ENCODE measurements around the gene UGDH.
"Not testable (repeated sequence)": the region's sequence is repeated elsewhere in the genome, so short reads cannot be mapped to it uniquely, and the experiment has no call there.

The UGDH gene

DNA sequence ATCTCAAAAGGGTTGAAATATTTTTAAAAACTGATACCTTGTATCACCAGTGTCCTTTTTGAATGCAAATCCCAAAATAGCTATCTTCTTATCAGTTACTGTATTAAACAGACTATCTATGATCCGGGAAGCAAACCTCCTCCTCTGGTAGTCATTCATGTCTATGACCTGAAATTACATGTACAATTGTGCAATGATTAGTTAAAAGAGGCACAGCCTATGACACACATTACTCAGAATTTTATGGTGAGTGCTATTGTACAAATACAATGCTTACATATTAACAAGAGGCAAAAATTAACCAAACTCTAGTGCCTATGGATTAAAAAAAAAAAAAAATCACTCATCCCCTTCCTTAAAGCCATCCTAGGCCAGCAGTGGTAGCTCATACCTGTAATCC, 21.7 kb downstream of the UGDH start:
- DNase-seq (ENCODE audit: low read depth), result no peak
- TF ChIP-seq, protein P1, sequence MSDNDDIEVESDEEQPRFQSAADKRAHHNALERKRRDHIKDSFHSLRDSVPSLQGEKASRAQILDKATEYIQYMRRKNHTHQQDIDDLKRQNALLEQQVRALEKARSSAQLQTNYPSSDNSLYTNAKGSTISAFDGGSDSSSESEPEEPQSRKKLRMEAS (IDR thresholded peaks at IDR 0.05; ENCODE audit: low read depth, low read length), result no peak
- TF ChIP-seq POLR2A (IDR thresholded peaks at IDR 0.05; ENCODE audit: extremely low read depth, insufficient read length) (no peak), MYC (IDR thresholded peaks at IDR 0.05; ENCODE audit: low read depth, low read length) (no peak)
- TF ChIP-seq, protein P2, sequence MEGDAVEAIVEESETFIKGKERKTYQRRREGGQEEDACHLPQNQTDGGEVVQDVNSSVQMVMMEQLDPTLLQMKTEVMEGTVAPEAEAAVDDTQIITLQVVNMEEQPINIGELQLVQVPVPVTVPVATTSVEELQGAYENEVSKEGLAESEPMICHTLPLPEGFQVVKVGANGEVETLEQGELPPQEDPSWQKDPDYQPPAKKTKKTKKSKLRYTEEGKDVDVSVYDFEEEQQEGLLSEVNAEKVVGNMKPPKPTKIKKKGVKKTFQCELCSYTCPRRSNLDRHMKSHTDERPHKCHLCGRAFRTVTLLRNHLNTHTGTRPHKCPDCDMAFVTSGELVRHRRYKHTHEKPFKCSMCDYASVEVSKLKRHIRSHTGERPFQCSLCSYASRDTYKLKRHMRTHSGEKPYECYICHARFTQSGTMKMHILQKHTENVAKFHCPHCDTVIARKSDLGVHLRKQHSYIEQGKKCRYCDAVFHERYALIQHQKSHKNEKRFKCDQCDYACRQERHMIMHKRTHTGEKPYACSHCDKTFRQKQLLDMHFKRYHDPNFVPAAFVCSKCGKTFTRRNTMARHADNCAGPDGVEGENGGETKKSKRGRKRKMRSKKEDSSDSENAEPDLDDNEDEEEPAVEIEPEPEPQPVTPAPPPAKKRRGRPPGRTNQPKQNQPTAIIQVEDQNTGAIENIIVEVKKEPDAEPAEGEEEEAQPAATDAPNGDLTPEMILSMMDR (IDR thresholded peaks at IDR 0.05; ENCODE audit: low read depth, low read length), result no peak
- no peak overlapping the region for H3K4me3 ChIP-seq (ENCODE audit: low read depth, low read length)

DNA sequence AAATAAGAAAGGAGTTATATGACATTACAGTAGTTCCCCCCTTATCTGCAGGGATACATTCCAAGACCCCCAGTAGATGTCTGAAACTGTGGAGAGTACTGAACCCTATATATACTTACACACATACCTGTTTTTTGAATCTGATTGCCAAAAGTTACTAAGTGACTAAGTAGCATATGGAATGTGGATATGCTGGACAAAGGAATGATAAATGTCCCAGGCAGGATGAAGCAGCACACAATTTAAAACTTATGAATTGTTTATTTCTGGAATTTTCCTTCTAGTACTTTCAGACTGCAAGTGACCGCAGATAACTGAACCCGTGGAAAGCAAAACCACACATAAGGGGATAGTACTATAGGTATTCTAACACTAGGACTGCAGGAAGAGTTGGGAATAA, 22.7 kb downstream of the UGDH start:
- no peak overlapping the region for H3K4me3 ChIP-seq (ENCODE audit: low read depth, low read length)
- no peak for DNase-seq (ENCODE audit: low read depth)
- TF ChIP-seq, protein P2 (IDR thresholded peaks at IDR 0.05; ENCODE audit: low read depth, low read length), result no peak
- TF ChIP-seq POLR2A (IDR thresholded peaks at IDR 0.05; ENCODE audit: extremely low read depth, insufficient read length) (no peak), MYC (IDR thresholded peaks at IDR 0.05; ENCODE audit: low read depth, low read length) (no peak)
- TF ChIP-seq, protein P1 (IDR thresholded peaks at IDR 0.05; ENCODE audit: low read depth, low read length), result no peak

DNA sequence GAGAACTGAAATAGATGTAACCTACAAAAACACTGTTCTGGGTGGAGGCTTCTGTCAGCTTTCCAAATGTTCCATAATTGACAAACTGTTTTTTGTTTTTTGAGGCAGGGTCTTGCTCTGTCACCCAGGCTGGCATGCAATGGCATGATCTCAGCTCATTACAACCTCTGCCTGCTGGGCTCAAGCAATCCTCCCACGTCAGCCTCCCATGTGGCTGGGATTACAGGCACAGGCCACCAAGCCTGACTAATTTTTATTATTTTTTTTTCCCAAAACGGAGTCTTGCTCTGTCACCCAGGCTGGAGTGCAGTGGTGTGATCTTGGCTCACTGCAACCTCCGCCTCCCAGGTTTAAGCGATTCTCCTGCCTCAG, 24.6 kb downstream of the UGDH start:
- not testable (repeated sequence) for DNase-seq (ENCODE audit: low read depth); H3K4me3 ChIP-seq (ENCODE audit: low read depth, low read length)

DNA sequence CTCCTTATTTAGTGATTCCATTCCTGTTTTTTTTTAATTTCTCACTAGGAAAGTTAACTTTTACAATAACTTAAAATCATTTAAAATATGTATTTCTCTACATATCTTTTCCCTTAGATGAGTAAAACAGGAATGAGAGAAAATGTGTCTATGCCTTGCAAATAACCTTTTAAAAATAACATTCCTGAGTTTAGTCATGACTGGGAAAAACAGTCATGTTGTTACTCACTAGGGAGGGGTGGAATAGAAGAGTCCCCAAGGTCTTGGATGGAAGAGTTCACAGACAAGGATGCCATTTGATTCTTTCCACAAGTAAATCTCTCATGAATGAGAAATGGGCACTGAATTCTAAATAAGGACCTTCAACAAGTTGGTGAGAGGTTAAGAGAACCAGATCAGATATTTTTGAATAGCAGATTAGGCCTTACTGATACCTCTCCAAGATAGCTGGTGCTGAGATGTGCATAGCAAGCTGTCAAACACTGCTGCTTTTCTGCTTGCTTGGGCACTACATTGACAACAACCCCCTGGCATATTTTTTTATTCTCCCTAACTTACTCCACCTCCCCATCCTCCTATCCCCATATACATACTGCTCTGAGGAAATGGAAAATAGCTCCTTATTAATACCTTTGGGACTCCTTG, 25.1 kb downstream of the UGDH start:
- no peak for DNase-seq (ENCODE audit: low read depth)
- H3K4me3 ChIP-seq (ENCODE audit: low read depth, low read length), result no peak overlapping the region
- TF ChIP-seq, protein P2 (IDR thresholded peaks at IDR 0.05; ENCODE audit: low read depth, low read length), result no peak
- TF ChIP-seq MYC (IDR thresholded peaks at IDR 0.05; ENCODE audit: low read depth, low read length) (no peak), POLR2A (IDR thresholded peaks at IDR 0.05; ENCODE audit: extremely low read depth, insufficient read length) (no peak)
- TF ChIP-seq, protein P1 (IDR thresholded peaks at IDR 0.05; ENCODE audit: low read depth, low read length), result no peak

DNA sequence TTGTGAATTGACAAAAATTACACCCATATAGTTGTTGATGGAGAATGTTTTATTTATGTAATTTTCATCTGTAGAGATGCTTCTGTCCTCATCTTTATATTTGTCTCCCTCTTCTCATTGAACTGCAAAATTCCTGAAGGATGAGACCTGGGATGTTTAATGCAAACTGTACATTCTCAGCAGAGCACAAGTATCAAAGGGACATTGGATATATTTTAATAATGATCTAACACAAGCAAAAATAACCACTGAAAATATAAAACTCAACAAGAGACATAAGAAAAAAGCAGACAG, 28.6 kb downstream of the UGDH start:
- TF ChIP-seq MYC (IDR thresholded peaks at IDR 0.05; ENCODE audit: low read depth, low read length) (no peak), POLR2A (IDR thresholded peaks at IDR 0.05; ENCODE audit: extremely low read depth, insufficient read length) (no peak)
- TF ChIP-seq, protein P1 (IDR thresholded peaks at IDR 0.05; ENCODE audit: low read depth, low read length), result no peak
- TF ChIP-seq, protein P2 (IDR thresholded peaks at IDR 0.05; ENCODE audit: low read depth, low read length), result no peak
- DNase-seq (ENCODE audit: low read depth), result no peak
- H3K4me3 ChIP-seq (ENCODE audit: low read depth, low read length), result no peak overlapping the region

DNA sequence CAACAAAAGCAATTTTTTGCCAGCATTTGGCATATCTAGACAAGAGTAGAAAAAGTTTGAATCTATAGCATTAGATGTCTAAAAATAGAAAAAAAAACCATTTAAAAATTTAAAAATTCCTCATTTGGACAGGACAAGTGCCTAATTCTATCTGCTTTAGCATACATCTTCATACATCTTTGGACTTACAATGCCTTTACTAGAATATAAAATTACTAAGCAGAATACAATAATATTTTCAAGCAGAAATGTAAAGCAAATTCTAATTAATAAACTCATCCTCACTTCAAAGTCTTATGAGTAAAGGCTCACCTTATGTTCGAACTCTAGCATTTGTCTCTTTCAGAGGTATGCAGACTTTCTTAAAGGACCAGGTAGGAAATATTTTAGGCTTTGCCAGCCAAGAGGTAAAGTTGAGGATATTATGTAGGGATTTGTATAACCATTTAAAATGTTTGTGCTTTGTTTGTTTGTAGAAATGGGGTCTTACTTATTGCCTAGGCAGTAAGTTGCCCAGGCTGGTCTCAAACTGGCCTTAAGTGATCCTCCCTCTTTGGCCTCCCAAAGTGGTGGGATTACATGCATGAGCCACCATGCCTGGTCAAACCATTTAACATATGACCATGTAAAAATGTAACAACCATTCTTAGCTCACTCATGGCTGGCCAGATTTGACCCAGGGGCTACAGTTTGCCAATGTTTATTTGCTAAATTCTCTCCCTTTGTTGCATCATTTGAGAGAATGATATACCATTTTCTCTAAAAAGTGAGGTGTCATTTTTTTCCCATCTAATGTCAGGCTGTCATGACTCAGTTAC, 29.1 kb downstream of the UGDH start:
- TF ChIP-seq, protein P1 (IDR thresholded peaks at IDR 0.05; ENCODE audit: low read depth, low read length), result no peak
- TF ChIP-seq, protein P2 (IDR thresholded peaks at IDR 0.05; ENCODE audit: low read depth, low read length), result no peak
- no peak for TF ChIP-seq MYC (IDR thresholded peaks at IDR 0.05; ENCODE audit: low read depth, low read length)
- TF ChIP-seq POLR2A (IDR thresholded peaks at IDR 0.05; ENCODE audit: extremely low read depth, insufficient read length), result no peak
- no peak overlapping the region for H3K4me3 ChIP-seq (ENCODE audit: low read depth, low read length)
- DNase-seq (ENCODE audit: low read depth), result no peak
